22Rv1 (cell line): ENCODE data around the gene RAC3.
"Not testable (repeated sequence)": the region's sequence is repeated elsewhere in the genome, so short reads cannot be mapped to it uniquely, and the experiment has no call there.

ENCODE experiments used
- H3K27ac ChIP-seq: fragments of 450-650 bp; 2 replicates; pipeline ENCODE4 v1.5.1; 2017
- ZFX ChIP-seq: fragments of 450-650 bp; IDR thresholded peaks from 2 replicates; pipeline ENCODE4 v1.6.1; 2017; ENCODE audit warnings: antibody characterized with exemption, borderline replicate concordance
- TF ChIP-seq, protein P1 (sequence below): fragments of 450-650 bp; IDR thresholded peaks from 2 replicates; pipeline ENCODE4 v1.5.1; 2017; ENCODE audit warnings: mild to moderate bottlenecking

Gene RAC3

GRCh38 chr17:82034371-82035011 is 3.0 kb downstream of the RAC3 start:
- H3K27ac ChIP-seq: peak overlapping the region; percentile 97
- TF ChIP-seq, protein P1, sequence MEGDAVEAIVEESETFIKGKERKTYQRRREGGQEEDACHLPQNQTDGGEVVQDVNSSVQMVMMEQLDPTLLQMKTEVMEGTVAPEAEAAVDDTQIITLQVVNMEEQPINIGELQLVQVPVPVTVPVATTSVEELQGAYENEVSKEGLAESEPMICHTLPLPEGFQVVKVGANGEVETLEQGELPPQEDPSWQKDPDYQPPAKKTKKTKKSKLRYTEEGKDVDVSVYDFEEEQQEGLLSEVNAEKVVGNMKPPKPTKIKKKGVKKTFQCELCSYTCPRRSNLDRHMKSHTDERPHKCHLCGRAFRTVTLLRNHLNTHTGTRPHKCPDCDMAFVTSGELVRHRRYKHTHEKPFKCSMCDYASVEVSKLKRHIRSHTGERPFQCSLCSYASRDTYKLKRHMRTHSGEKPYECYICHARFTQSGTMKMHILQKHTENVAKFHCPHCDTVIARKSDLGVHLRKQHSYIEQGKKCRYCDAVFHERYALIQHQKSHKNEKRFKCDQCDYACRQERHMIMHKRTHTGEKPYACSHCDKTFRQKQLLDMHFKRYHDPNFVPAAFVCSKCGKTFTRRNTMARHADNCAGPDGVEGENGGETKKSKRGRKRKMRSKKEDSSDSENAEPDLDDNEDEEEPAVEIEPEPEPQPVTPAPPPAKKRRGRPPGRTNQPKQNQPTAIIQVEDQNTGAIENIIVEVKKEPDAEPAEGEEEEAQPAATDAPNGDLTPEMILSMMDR: no peak

DNA sequence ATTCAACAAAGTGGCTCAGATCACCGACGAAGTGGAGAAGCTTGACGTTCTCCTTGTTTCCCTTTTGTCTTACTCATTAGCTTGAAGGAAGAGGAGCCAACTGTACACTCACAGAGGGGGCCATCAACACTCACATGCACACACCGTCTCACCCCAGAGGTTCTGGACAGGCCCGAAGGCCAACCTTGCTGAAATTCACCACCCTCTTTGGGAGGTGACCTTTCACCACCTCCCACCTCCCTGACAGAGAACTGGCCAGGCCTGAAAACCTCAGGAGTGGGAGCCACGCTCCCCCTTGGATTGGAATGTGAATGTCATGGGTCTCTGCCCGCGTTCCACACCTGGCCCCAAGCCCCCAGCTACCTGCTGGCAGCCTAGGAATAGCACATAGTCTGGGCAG is 4.0 kb downstream of the RAC3 start:
- TF ChIP-seq, protein P1: no peak
- no peak for TF ChIP-seq ZFX
- H3K27ac ChIP-seq: peak overlapping the region; percentile 97

DNA sequence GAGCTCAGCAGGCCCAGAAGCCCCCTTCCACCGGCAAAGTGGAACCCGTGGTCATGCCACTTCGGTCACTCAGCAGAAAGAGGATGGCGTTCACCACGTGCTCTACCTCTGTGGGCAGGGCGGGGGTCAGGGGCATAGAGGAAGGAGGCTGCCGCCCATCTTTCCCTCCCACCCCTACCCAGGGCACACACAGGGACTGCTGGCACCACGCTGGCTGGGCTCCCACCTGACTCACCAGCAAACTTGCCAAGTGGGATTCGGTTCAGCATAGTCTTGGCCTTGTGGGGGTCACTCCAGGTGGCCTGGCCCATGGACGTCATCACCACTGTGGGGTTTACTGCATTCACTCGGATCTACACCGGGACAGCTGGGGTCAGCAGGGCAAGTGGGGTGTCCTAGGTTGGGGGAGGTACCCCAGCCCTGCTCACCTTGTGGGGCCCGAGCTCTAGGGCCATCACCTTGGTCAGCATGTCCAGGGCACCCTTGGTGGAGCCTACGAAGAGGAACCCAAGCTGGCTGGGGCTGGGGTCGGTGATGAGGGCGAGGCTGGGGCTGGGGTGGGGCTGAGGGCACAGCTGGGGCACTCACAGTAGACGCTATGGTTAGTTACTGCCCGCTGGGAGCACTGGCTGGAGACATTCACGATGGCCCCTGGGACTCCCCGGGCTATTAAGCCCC is 4.6 kb downstream of the RAC3 start:
- TF ChIP-seq, protein P1: no peak
- TF ChIP-seq ZFX: no peak
- peak overlapping the region; percentile 97 for H3K27ac ChIP-seq

- TF ChIP-seq, protein P1: no peak
- TF ChIP-seq ZFX: no peak
- H3K27ac ChIP-seq: peak overlapping the region; percentile 97
Observed at GRCh38 chr17:82036634-82037091, 5.2 kb downstream of the RAC3 start.

DNA sequence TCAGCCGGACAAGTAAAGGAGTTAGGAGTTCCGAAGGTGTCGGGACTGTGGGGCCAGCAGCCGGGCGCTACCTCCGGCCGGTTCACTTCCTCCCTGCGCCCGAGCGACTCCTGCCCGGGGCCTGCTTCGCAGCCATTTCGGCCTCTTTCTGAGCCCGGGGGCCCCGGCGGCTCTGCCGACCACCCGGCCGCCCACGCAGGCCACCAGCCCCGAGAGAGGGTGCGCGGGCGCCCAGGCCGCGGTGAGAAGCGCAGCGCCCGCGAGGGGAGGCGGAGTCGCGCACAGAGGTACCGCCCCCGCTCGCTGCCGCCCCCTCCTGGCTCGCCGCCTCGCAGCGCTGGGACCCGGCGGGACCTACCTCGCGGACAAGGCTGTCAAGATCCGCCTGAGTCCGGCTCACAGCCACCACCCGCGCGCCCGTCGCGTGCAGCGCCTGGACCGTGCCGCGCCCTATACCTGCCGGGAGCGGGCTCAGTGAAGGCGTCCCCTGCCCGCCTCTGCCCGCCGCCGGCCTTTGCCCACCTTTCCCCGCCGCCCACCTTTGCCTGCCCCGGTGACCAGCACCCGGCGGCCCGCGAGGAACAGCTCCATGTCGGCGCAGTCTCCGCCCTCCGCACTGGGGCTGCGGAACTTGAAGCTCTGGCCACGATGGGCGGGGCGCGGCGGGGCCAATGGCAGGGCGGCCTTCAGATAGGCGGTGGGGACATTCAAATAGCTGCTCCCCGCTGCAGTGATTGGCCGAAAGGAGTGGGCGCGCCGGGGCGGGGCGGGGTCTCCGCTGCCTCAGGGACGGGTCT is 5.8 kb downstream of the RAC3 start, which contains the start of gene DCXR:
TSS of gene DCXR (minus strand) at position 606 of the 797 bp plus-strand sequence. CDS start at position 591, 15 bp downstream.
- H3K27ac ChIP-seq: peak within 1 kb of the TSS; percentile 97
- TF ChIP-seq, protein P1: peak; percentile 96
- no peak for TF ChIP-seq ZFX

DNA sequence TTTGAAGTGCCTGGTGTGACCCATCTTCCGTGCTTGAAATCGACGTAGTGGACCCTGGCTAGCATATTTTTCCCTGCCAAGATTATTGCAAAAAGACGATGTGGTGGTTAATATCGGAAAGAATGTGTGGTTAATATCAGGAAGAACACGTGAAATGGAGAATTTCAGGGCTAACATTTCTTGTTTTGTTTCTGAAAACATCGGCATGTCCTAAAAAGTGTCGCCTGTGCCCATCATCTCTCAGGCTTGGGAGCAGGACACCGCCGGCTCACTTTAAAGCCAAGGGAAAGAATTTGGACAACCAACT is 6.4 kb downstream of the RAC3 start:
- H3K27ac ChIP-seq: peak overlapping the region; percentile 97
- TF ChIP-seq, protein P1: no peak
- no peak for TF ChIP-seq ZFX

- H3K27ac ChIP-seq: not testable (repeated sequence)
Observed at GRCh38 chr17:82038796-82039409, 7.4 kb downstream of the RAC3 start.
